GM21423 (cell line): ENCODE results near the gene ABCD4.

Experiments used
- ATAC-seq: cut with Tn5 transposase; IDR thresholded peaks from one replicate; pipeline ENCODE4 v1.9.1; 2021; ENCODE audit warnings: mild to moderate bottlenecking, moderate library complexity; ENCODE audit not compliant: unreplicated experiment

The ABCD4 gene

GRCh38 chr14:74238974-74239847, 63.5 kb downstream of the ABCD4 start, which contains the start of gene VSX2:
VSX2 (plus strand) TSS chr14:74239449; CDS start chr14:74239562, 113 bp downstream.
- no peak for ATAC-seq

- ATAC-seq = no peak
Observed at GRCh38 chr14:74237441-74237840, 65.3 kb downstream of the ABCD4 start.
